GM20000 (cell line): ENCODE measurements around the gene ZNF792.

Experiments
- DNase-seq: peaks from one replicate; pipeline ENCODE4 v3.0.0; 2012; ENCODE audit warnings: low spot score
- TF ChIP-seq, protein P1 (sequence below): IDR thresholded peaks from 2 replicates; pipeline ENCODE4 v1.5.1; 2012; ENCODE audit warnings: mild to moderate bottlenecking, control low read depth; ENCODE audit errors: extremely low read depth, missing control alignments

The ZNF792 gene

DNA sequence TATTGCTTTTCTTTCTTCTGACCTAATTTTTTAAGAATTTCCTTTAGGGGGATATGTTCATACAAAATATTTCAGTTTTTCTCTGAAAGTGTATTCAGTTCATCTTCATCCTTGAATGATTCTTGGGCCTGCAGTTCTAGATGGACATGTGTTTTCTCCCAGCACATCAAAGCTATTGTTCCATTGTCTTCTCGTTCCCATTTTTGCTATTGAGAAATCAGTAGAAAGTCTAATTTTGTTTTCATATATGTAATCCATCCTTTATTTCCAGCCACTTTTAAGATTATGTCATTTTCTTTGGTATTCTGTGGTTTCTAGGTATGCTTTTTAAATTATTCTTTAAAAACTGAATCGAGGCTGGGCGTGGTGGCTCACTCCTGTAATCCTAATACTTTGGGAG lies 20.3 kb upstream of the ZNF792 start:
- TF ChIP-seq, protein P1, sequence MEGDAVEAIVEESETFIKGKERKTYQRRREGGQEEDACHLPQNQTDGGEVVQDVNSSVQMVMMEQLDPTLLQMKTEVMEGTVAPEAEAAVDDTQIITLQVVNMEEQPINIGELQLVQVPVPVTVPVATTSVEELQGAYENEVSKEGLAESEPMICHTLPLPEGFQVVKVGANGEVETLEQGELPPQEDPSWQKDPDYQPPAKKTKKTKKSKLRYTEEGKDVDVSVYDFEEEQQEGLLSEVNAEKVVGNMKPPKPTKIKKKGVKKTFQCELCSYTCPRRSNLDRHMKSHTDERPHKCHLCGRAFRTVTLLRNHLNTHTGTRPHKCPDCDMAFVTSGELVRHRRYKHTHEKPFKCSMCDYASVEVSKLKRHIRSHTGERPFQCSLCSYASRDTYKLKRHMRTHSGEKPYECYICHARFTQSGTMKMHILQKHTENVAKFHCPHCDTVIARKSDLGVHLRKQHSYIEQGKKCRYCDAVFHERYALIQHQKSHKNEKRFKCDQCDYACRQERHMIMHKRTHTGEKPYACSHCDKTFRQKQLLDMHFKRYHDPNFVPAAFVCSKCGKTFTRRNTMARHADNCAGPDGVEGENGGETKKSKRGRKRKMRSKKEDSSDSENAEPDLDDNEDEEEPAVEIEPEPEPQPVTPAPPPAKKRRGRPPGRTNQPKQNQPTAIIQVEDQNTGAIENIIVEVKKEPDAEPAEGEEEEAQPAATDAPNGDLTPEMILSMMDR: no peak
- no peak for DNase-seq

DNA sequence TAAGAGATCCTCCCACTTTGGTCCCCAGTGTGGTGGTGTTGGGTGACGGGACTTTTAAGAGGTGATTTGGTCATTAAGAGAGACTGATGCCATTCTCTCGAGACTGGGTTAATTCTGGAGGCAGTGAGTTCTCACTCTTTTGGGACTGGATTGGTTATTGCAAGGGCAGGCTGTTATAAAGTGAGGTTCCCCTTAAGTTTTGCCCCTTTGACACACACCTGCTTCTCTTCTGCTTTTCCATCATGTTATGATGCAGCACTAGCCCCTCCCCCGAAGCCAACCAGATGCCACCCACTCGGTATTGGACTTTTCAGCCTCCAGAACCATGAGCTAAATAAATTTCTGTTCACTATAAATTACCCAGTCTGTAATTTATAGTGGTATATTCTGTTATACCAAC lies 19.8 kb upstream of the ZNF792 start:
- DNase-seq: no peak

DNA sequence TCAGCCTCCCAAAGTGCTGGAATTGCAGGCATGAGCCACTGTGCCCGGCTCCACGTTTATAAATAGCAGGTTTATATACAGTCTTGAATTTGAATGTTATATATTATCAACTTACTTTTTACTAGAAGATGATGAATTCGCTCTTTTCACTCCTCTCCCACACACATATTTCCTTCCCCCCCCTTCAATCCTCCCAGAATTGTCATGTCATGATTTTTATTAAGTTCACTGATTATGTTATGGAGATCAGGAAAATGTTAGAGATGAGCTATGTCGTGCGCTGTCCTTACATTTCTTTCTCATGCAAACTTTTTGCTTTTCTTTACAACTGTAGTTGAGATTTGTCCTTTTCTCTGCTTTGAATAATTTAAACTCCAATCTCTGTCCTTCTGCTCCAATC lies 18.2 kb upstream of the ZNF792 start:
- DNase-seq: no peak
- TF ChIP-seq, protein P1: no peak

More for the DNA sequence above, 19.8 kb upstream of the ZNF792 start:
- TF ChIP-seq, protein P1: no peak

DNA sequence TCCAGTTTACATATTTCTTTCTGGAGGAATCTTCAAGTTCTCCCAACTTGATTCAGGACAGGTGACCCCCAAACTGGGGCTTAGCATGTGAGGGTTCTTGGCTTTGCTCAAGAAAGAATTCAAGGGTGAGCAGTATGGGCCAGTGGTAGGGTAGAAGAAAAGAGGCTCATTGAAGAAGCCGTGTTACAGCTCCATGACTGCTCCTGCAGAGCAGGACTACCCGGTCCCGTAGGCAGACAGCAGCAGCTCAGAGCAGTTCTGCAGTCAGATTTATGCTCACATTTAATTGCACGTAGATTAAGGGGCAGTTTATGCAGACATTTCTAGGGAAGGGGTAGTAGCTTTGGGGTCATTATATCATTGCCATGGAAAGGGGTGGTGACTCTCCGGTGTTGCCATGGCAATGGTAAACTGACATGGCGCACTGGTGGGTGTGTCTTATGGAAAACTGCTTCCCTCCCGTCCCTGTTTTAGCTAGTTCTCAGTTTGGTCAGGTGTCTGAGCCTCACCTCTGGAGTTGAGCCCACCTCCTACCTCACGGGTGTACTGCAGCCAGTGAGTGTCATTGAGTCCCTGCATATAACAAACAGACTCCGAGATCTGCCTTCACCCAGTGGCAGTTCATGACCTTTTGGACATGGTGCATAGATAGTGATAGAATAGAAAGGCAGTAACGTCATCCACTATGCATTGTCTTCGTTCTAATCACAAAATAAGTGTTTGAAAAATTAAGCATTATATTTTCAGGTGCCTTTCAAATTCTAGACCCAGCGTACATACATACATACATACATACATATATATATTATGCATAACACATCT lies 16.0 kb upstream of the ZNF792 start:
- DNase-seq: no peak
- TF ChIP-seq, protein P1: no peak

DNA sequence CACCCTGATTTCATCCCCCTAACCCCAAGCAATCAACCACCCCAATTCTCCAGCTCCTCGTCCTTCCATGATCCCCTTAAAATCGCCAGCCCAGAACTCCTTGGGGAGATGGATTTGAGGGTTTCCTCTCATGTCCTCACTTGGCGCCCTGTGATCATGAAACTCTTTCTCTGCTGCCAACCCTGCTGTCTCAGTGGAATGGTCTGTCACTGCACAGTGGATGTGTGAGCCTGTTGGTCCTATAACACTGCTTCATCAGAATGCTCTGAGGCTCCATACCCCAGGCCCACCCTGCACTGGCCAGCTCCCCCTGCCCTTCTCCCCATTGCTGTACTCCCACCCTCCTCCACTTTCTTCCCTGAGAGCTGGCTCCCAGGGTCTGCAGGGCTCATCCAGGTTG lies 12.6 kb upstream of the ZNF792 start:
- DNase-seq: no peak
- TF ChIP-seq, protein P1: no peak

DNA sequence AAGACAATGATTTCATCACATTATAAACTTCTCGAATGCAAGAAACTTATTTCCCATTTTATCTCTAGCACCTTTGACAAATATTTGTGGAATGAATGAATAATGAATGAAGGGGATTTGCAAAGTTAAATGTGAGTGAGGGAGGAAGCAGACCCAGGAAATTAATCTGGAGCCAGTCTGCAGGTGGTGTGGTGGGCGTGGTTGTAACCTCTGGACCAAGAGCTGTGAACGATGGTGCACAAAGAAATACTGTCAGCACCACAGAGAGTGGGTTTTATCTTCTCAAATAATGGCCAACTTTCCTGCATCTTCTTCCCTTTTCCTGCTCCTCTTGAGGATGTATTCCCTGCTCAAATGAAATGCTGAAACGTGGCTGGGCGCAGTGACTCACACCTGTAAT lies 11.0 kb upstream of the ZNF792 start:
- no peak for DNase-seq
- TF ChIP-seq, protein P1: no peak

DNA sequence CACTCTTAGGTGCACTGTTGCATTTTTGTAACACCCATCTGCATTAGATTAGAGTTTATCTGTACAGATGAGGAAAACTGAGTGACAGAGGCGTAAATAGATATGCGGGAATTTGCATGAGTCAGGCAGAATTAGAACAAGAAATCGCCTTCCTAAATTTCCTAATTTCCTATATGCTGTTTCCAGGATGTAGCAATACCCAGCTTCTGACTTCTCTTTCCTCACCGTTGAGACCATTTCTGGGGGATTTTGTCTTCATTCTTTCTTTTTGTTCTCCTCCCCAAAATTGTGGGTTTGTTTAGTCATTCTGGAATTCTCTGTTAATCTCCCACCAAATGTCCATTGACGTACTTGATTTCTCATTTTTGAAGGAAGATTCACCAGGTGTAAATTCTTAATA lies 10.6 kb upstream of the ZNF792 start:
- DNase-seq: no peak
- TF ChIP-seq, protein P1: no peak
